HG02840 (cell line): ENCODE data around the gene RPIA.
A peak's percentile ranks its signal among the peaks of the same experiment; 100 is the strongest.
"Not testable (repeated sequence)": the region's sequence is repeated elsewhere in the genome, so short reads cannot be mapped to it uniquely, and the experiment has no call there.

Experiments
- ATAC-seq: cut with Tn5 transposase; IDR thresholded peaks from one replicate; pipeline ENCODE4 v1.9.1; 2021; ENCODE audit warnings: mild to moderate bottlenecking, moderate library complexity, moderate number of reproducible peaks; ENCODE audit not compliant: unreplicated experiment, low FRiP score

The RPIA gene

GRCh38 chr2:88691339-88692183, at the start of gene RPIA:
Gene RPIA (plus strand): TSS chr2:88691673. CDS start chr2:88691699, 26 bp downstream.
- peak; percentile 97 for ATAC-seq

DNA sequence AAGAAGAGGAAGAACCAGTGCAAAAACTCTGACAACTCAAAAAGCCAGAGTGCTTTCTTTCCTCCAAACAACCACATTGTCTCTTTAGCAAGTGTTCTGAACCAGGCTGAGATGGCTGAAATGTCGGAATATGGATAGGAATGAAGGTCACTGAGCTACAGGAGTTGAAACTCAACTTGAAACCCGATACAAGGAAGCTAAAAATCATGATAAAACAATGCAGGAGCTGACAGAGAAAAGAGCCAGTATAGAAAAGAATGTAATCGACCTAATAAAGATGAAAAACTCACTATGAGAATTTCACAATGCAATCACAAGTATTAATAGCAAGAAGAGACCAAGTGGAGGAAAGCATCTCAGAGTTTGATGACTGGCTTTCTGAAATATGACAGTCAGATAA, 49.2 kb upstream of the RPIA start:
- no peak for ATAC-seq

GRCh38 chr2:88645291-88645882, 46.1 kb upstream of the RPIA start:
- ATAC-seq: not testable (repeated sequence)

DNA sequence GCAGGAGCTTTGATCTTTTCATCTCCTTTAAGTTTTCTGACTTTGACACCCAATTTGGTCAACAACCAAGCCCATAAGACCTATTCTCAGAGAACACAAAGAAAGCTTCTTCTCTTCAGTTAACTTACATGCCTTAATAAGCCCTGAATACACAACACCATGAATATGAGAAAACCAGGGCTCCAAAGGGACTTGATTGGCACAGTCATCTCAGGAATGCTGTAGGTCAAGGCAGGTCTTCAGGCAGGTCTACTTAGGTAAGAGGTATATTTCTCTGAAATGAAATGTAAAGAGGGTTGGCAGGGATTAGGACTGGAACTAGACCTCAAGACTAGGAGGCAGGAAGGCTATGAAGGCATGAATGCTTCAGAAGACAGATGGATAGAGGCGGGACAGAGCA, 39.8 kb upstream of the RPIA start:
- ATAC-seq: no peak

- ATAC-seq: no peak
These were observed 36.8 kb upstream of the RPIA start for GRCh38 chr2:88654714-88655113.

DNA sequence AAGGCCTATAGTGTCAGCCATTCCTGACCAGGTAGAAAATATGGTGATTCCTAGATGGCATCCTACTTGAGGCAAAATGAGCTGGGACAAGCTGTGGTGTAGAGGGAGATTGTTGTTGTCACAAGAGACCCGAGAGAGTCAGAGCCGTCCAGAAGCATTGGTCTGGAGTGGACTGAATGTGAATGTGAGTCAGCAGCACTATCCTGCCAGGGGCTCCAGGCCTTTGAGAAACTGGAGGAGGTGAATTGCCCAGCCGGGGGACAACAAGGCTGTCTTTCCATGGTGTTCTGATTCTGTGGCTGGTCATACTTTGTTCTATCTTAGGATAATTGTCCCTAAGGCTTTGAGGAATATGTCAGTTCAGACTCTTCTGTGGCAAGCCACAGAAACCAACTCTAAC, 34.8 kb upstream of the RPIA start:
- no peak for ATAC-seq

DNA sequence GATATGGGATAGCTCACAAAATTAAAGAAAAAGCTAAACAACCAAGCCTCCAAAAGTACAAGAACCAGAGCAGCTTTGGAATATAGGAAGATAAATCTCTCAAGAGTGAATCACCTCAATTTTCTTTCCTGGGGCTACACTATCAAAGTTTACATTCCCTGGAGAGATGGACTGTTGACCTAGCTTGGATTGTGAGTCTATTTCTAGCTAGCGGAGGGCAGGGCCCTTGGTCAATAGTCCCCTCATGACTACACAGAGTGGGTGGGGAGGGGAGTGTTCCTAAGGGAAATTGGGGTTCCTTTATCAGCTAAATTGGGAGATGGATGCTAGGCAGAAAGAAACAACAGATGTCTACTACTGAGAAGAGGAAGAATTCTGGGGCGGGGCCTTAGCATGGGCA, 34.3 kb upstream of the RPIA start:
- ATAC-seq: no peak

- no peak for ATAC-seq
These were observed 33.1 kb upstream of the RPIA start for GRCh38 chr2:88658326-88658725.

DNA sequence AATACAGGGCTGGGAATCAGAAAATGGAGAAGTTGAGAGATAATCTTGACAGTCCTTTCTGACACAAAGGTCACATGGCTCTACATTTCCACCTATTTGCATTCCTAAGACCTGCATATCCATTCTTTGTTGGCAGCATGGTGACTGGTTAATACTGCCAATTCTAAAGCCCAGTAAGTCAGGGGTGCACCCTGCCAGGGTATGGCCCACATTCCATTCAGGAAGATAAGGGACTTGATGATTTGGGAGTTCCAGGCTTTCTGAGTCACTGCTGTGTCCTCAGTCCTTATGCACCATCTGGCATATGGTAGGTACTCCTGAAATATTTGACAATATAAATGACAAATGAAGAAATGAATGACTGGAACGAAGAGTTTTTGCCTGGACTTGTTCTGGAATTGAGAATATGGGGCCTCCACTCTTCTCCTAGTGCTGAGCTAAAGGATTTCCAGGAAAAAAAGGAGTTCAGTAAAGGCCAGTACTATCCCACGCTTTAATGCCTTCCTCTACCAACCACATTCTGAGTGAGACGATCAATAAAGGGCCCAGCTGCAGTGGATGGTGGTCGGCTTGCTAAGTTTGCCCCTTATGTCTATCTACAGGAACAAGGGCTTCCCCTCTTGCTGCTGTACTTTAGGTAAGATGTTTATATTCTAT, 32.5 kb upstream of the RPIA start:
- ATAC-seq: no peak

DNA sequence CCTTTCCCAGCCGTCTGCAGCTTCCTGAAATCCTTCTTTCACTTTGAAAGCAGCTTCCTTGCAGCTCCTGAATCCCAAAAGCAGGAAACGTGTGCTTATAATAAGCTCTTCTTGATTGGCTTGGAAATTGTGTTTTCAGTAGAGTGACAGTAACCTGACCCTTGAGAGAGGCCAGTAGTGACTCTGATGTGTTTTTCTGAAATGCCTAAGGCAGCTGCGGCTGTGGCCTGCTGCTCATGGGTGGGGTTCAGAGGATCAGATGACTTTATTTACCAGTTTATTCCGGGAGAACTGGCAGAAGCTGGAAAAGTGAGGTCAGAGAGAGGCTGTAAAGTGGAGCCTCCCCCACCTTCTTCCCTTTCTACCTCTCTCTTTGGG, 31.9 kb upstream of the RPIA start:
- ATAC-seq: no peak

DNA sequence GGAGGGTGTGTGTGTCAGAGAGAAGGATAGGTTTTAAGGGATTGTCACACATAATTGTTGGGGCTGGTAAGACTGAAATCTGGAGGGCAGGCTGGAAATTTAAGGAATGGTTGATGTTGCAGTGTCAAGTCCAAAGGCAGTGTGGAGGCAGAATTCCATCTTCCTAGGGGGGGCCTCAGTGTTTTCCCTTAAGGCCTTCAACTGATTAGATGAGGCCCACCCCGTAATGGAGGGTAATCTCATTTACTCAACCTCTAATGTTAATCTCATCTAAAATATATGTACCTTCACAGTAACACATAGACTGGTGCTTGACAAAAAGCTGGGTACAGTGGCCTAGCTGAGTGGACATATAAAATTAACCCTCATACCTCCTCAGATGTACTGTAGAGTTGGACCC, 30.9 kb upstream of the RPIA start:
- ATAC-seq: no peak

GRCh38 chr2:88666576-88666975, 24.9 kb upstream of the RPIA start:
- no peak for ATAC-seq

DNA sequence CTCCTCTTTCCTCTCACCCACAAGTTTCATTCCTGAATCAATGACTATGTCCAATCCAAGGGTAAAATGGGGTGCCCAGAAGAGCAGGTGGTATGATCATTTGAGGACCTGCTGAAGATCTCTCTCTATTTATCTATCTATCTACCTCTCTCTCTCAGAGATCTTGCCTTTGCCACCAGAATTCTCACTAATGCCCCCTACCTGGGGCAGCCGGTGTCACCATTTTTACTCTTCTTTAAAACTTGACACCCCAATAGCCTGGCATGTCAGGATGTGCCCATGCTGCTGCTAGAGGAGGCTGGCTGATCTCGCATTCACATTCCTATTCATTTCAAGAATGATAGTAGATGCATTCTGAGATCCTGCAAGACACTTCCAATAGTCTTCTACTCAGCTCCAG, 24.3 kb upstream of the RPIA start:
- ATAC-seq: no peak

DNA sequence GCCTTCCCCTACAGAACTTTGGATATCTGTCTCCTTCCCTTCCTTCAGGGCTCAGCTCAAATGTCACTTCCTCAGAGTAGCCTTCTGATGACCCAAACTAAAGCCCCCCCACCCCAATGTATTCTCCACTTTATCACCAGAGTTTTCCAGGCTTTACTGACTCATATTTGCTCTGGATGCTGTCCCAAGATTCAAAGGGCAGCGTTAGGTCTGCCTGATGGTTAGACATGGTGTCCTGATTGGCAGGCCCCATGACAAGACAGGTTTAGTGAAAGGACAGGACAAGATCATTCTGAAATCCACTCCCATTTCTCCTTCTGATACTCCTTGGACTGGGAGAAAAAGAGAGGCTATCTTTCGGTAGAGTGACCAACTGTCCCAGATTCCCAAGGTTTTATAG, 22.6 kb upstream of the RPIA start:
- ATAC-seq: no peak

DNA sequence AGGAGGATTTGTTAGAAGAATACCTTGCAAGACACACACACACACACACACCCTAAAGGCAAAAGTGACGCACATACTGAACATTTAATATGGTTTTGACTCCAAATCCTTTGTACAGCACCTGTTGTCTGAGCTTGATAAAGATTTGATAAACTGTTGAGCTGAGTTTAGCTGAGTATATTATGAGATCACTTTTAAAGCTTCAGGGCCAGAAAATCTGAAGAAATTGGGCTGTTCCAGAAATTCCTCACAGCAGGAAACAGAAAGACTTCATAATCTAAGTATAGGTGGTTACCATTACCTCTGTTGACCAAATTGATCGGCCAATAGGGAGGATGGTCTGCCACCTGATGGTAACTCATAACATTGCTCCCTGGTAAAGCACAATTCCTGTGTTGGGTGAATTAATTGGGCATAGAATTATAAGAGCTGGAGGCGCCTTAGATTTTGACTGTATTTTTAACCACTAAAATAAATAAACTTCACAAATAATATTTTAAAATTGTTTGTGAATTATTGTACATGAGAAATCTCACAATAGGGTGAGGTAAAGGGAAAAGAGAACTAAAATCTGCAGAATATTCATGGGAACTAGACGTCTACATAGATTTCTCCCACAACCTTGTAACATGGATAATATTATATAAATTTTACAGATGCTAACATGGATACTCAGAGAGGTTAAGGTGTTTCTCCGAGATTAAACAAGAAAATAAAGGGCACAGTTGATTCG, 21.8 kb upstream of the RPIA start:
- ATAC-seq: no peak

DNA sequence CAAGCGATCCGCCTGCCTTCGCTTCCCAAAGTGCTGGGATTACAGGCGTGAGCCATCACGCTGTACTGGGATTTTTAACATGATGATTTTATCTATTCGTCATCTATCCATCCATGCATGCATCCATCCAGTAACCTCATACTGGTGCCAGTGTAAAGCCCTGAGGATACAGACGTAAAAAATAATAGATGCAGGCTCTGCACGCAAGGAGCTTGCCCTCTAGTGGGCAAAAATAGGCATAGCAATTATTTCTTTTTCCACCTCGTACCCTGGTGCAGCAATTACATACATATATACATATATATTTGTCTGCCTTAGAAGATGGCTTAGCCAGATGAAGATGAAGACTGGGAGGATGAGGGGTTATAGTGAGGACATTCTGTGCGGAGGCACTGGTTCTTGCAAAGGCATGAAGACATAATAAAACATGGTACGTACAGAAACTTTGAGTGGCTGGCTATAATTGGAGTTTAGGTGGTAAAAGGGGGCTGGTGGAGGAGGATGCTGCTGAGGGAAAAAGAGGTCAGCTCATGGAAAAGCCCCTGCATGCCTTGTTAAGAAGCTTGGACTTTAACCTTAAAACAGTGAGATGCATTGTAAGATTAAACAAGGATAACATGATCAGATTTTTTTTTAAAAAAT, 19.6 kb upstream of the RPIA start:
- no peak for ATAC-seq

DNA sequence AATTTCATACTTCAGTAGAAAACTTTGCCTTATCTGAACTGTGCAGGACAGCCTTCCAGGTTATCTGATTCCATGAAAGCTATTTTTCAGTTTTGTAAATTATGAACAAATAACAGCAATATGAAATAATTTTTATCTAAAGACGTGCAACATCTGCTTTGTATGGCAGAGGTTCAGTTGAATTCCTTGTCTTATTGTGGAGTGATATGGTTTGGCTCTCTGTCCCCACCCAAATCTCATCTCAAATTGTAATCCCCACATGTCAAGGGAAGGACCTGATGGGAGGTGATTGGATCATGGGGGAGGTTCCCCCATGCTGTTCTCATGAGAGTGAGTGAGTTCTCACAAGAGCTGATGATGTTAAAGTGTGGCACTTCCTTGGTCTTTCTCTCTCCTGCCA, 18.1 kb upstream of the RPIA start:
- ATAC-seq: no peak

DNA sequence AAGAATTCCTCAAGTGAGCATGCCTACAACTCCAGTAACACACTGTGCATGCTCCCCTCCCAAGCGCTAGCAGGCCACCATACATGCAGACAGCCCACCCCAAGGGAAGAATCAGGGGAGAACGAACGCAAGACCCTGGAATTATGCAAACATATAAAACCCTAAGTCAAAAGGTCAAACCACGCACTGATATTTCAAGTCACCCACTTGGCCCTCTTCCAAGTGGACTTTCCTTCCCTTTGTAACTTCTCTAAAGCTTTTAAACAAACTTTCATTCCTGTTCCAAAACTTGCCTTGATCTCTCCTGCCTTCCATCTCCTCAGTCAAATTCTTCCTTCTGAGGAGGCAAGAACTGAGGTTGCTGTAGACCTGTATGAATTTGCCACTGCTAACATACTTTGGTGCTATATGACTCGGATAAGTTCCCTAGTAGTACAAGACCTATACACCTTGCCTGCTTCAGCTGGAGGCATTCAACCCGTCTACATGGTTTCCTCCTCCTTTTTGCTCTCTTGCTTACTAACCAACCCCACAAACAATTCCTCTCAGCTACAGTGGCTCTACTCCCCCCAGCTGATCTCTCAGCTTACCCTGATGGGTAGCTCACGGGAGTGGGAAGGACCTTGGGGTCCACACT, 11.1 kb upstream of the RPIA start:
- ATAC-seq: no peak

- ATAC-seq: no peak
These were observed 10.6 kb upstream of the RPIA start for GRCh38 chr2:88680916-88681315.
